ENCODE data around the gene ATP6V1F.
A peak's percentile ranks its signal among the peaks of the same experiment; 100 is the strongest.

Gene ATP6V1F

GRCh38 chr7:128821724-128822123, 40.9 kb upstream of the ATP6V1F start:
- no peak overlapping the region for H2BK120ac ChIP-seq (ENCODE audit: insufficient read depth, low read length, poor library complexity)
- H4K91ac ChIP-seq (ENCODE audit: low read depth, low read length) = no peak overlapping the region
- H3K36me3 ChIP-seq (ENCODE audit: control insufficient read depth in 1 of 2, insufficient read depth in 2 of 2, low read length in 2 of 2) = no peaks in the 10 kb centered on the region
- H2BK12ac ChIP-seq (ENCODE audit: low read length) = no peak overlapping the region
- H3K4me3 ChIP-seq (ENCODE audit: low read depth, low read length) = no peak overlapping the region
- no peak overlapping the region for H4K12ac ChIP-seq (ENCODE audit: low read depth, low read length)
- H4K8ac ChIP-seq (ENCODE audit: low read depth, low read length) = no peak overlapping the region
- no peak overlapping the region for H3K27ac ChIP-seq (ENCODE audit: low read depth, low read length)
- H3K4me1 ChIP-seq (ENCODE audit: control insufficient read depth in 1 of 2, insufficient read depth in 2 of 2, low read length in 2 of 2) = peaks cover 0 to 3% of the 10 kb centered on the region in 2 experiments
- H2AK5ac ChIP-seq (ENCODE audit: low read length) = no peak overlapping the region
- H3K14ac ChIP-seq (ENCODE audit: low read length) = no peak overlapping the region
- H3K4ac ChIP-seq (ENCODE audit: low read depth, low read length) = no peak overlapping the region
- no peak overlapping the region for H3K23ac ChIP-seq (ENCODE audit: low read length)
- H3K9ac ChIP-seq (ENCODE audit: low read length) = no peak overlapping the region
- no peaks in the 10 kb centered on the region for H3K9me3 ChIP-seq (ENCODE audit: insufficient read depth, low read depth, low read length)
- no peak overlapping the region for H3K4me2 ChIP-seq (ENCODE audit: low read length)
- H3K18ac ChIP-seq (ENCODE audit: low read length) = no peak overlapping the region
- H2AFZ ChIP-seq (ENCODE audit: insufficient read depth, low read length, poor library complexity) = no peak overlapping the region
- H3K27me3 ChIP-seq (ENCODE audit: insufficient read depth, low read length) = no peaks in the 10 kb centered on the region
- no peaks in the 10 kb centered on the region for H3K79me2 ChIP-seq (ENCODE audit: control insufficient read depth, insufficient read depth, low read length, poor library complexity)
- peaks cover 4% of the 10 kb centered on the region for H3K79me1 ChIP-seq (ENCODE audit: low read length)
- no peak overlapping the region for H2BK5ac ChIP-seq (ENCODE audit: low read depth, low read length, poor library complexity)
- DNase-seq = no peak
- WGBS (ENCODE audit: extremely low coverage, insufficient coverage, insufficient read length) = no CpG with 5 or more reads among the region's 4 CpGs

DNA sequence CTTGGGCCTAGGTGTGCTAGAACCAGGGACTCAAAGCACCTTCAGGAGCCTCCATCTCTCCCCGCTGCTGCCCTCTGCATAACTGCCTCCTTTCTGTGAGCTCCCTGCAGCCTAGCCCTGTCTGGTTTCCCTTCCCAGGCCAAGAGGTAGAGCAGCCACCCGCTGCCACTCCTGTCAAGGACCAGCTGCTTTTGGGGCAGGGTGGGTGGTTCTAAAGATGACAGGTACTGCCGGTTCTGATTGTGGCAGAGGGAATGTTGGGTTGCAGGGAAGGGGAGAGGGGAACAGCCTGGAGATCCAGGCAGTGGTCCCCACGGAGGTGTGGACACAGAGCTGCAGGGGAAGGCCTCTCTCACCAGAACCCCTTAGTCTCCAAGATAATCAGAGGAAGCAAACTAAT, 36.1 kb upstream of the ATP6V1F start:
- Histone ChIP-seq H3K36me3 (ENCODE audit: control insufficient read depth in 1 of 2, insufficient read depth in 2 of 2, low read length in 2 of 2) (no peaks in the 10 kb centered on the region), H3K4me1 (ENCODE audit: control insufficient read depth in 1 of 2, insufficient read depth in 2 of 2, low read length in 2 of 2) (peaks cover 26 to 30% of the 10 kb centered on the region in 2 experiments), H3K27me3 (ENCODE audit: insufficient read depth, low read length) (no peaks in the 10 kb centered on the region), H2BK5ac (ENCODE audit: low read depth, low read length, poor library complexity) (peak overlapping the region; percentile 12), H3K9ac (ENCODE audit: low read length) (no peak overlapping the region), H2BK12ac (ENCODE audit: low read length) (peak overlapping the region; percentile 74), H3K27ac (ENCODE audit: low read depth, low read length) (no peak overlapping the region), H3K79me2 (ENCODE audit: control insufficient read depth, insufficient read depth, low read length, poor library complexity) (peaks cover 10% of the 10 kb centered on the region), H3K18ac (ENCODE audit: low read length) (peak overlapping the region; percentile 49), H3K14ac (ENCODE audit: low read length) (no peak overlapping the region), H4K8ac (ENCODE audit: low read depth, low read length) (no peak overlapping the region), H4K12ac (ENCODE audit: low read depth, low read length) (no peak overlapping the region), H3K79me1 (ENCODE audit: low read length) (peaks cover 33% of the 10 kb centered on the region), H3K4me2 (ENCODE audit: low read length) (no peak overlapping the region), H3K23ac (ENCODE audit: low read length) (no peak overlapping the region), H2BK120ac (ENCODE audit: insufficient read depth, low read length, poor library complexity) (peak overlapping the region; percentile 11), H2AFZ (ENCODE audit: insufficient read depth, low read length, poor library complexity) (no peak overlapping the region), H3K9me3 (ENCODE audit: insufficient read depth, low read depth, low read length) (peaks cover 3% of the 10 kb centered on the region), H3K4me3 (ENCODE audit: low read depth, low read length) (no peak overlapping the region), H4K91ac (ENCODE audit: low read depth, low read length) (peak overlapping the region; percentile 49), H3K4ac (ENCODE audit: low read depth, low read length) (no peak overlapping the region), H2AK5ac (ENCODE audit: low read length) (peak overlapping the region; percentile 51)
- no peak for DNase-seq
- WGBS (ENCODE audit: extremely low coverage, insufficient coverage, insufficient read length) = no CpG with 5 or more reads among the region's 4 CpGs

DNA sequence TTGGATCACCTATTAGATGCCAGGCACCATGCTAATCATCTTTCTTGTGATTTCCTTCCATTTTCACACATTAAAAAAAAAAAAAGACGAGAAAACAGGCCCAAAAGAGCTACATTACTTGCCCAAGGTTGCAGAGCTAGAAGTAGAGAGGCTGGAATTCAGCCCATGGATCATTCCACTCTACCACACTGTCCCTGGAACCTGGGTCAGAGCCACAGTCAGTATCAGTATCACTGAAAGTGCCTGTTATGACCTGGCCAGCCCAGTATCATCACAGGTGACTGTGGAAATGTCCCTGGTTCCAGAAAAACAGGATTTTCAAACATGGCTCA, 35.8 kb upstream of the ATP6V1F start:
- Histone ChIP-seq H4K8ac (ENCODE audit: low read depth, low read length) (no peak overlapping the region), H3K4ac (ENCODE audit: low read depth, low read length) (no peak overlapping the region), H4K91ac (ENCODE audit: low read depth, low read length) (peak overlapping the region; percentile 36), H4K12ac (ENCODE audit: low read depth, low read length) (no peak overlapping the region), H3K4me2 (ENCODE audit: low read length) (no peak overlapping the region), H3K79me1 (ENCODE audit: low read length) (peaks cover 36% of the 10 kb centered on the region), H3K79me2 (ENCODE audit: control insufficient read depth, insufficient read depth, low read length, poor library complexity) (peaks cover 10% of the 10 kb centered on the region), H3K18ac (ENCODE audit: low read length) (no peak overlapping the region), H3K27me3 (ENCODE audit: insufficient read depth, low read length) (no peaks in the 10 kb centered on the region), H2BK5ac (ENCODE audit: low read depth, low read length, poor library complexity) (no peak overlapping the region), H3K23ac (ENCODE audit: low read length) (no peak overlapping the region), H3K4me3 (ENCODE audit: low read depth, low read length) (no peak overlapping the region), H2AK5ac (ENCODE audit: low read length) (no peak overlapping the region), H3K4me1 (ENCODE audit: control insufficient read depth in 1 of 2, insufficient read depth in 2 of 2, low read length in 2 of 2) (peaks cover 27 to 30% of the 10 kb centered on the region in 2 experiments), H3K36me3 (ENCODE audit: control insufficient read depth in 1 of 2, insufficient read depth in 2 of 2, low read length in 2 of 2) (no peaks in the 10 kb centered on the region), H3K14ac (ENCODE audit: low read length) (no peak overlapping the region), H2AFZ (ENCODE audit: insufficient read depth, low read length, poor library complexity) (no peak overlapping the region), H2BK12ac (ENCODE audit: low read length) (peak overlapping the region; percentile 56), H3K9ac (ENCODE audit: low read length) (no peak overlapping the region), H3K9me3 (ENCODE audit: insufficient read depth, low read depth, low read length) (peaks cover 3% of the 10 kb centered on the region), H3K27ac (ENCODE audit: low read depth, low read length) (peak overlapping the region; percentile 60), H2BK120ac (ENCODE audit: insufficient read depth, low read length, poor library complexity) (no peak overlapping the region)
- WGBS (ENCODE audit: extremely low coverage, insufficient coverage, insufficient read length) = no CpG with 5 or more reads among the region's 1 CpG
- peak in 1 of 2 donors; percentile 34 for DNase-seq

GRCh38 chr7:128827248-128827958, 35.3 kb upstream of the ATP6V1F start:
- H2AFZ ChIP-seq (ENCODE audit: insufficient read depth, low read length, poor library complexity) = no peak overlapping the region
- peak overlapping the region; percentile 29 for H3K4me2 ChIP-seq (ENCODE audit: low read length)
- peaks cover 3% of the 10 kb centered on the region for H3K9me3 ChIP-seq (ENCODE audit: insufficient read depth, low read depth, low read length)
- H4K8ac ChIP-seq (ENCODE audit: low read depth, low read length) = peak overlapping the region; percentile 30
- peak overlapping the region; percentile 34 for H2BK120ac ChIP-seq (ENCODE audit: insufficient read depth, low read length, poor library complexity)
- H3K4me1 ChIP-seq (ENCODE audit: control insufficient read depth in 1 of 2, insufficient read depth in 2 of 2, low read length in 2 of 2) = peaks cover 27 to 31% of the 10 kb centered on the region in 2 experiments
- no peak overlapping the region for H3K23ac ChIP-seq (ENCODE audit: low read length)
- no peaks in the 10 kb centered on the region for H3K36me3 ChIP-seq (ENCODE audit: control insufficient read depth in 1 of 2, insufficient read depth in 2 of 2, low read length in 2 of 2)
- H3K79me1 ChIP-seq (ENCODE audit: low read length) = peaks cover 39% of the 10 kb centered on the region
- peak overlapping the region; percentile 60 for H3K27ac ChIP-seq (ENCODE audit: low read depth, low read length)
- peak overlapping the region; percentile 23 for H2AK5ac ChIP-seq (ENCODE audit: low read length)
- H3K27me3 ChIP-seq (ENCODE audit: insufficient read depth, low read length) = no peaks in the 10 kb centered on the region
- peak overlapping the region; percentile 36 for H4K91ac ChIP-seq (ENCODE audit: low read depth, low read length)
- H3K18ac ChIP-seq (ENCODE audit: low read length) = peak overlapping the region; percentile 45
- no CpG with 5 or more reads among the region's 17 CpGs for WGBS (ENCODE audit: extremely low coverage, insufficient coverage, insufficient read length)
- H3K4ac ChIP-seq (ENCODE audit: low read depth, low read length) = no peak overlapping the region
- no peak overlapping the region for H3K4me3 ChIP-seq (ENCODE audit: low read depth, low read length)
- no peak overlapping the region for H3K9ac ChIP-seq (ENCODE audit: low read length)
- H2BK12ac ChIP-seq (ENCODE audit: low read length) = peak overlapping the region; percentile 58
- DNase-seq = peak; percentile 60 to 71
- H3K79me2 ChIP-seq (ENCODE audit: control insufficient read depth, insufficient read depth, low read length, poor library complexity) = peaks cover 12% of the 10 kb centered on the region
- no peak overlapping the region for H4K12ac ChIP-seq (ENCODE audit: low read depth, low read length)
- peak overlapping the region; percentile 19 for H2BK5ac ChIP-seq (ENCODE audit: low read depth, low read length, poor library complexity)
- peak overlapping the region; percentile 41 for H3K14ac ChIP-seq (ENCODE audit: low read length)
